HL-60 (cell line): ENCODE measurements around the gene ADTRP.

Experiments used
- CTCF ChIP-seq: IDR thresholded peaks from one replicate; pipeline ENCODE4 v1.5.1; 2011; ENCODE audit warnings: low read length, control low read depth, inconsistent platforms; ENCODE audit not compliant: insufficient read depth
- GABPA ChIP-seq: IDR thresholded peaks from 2 replicates; pipeline ENCODE4 v1.6.1; 2012; ENCODE audit warnings: low read depth
- SPI1 ChIP-seq: IDR thresholded peaks from 2 replicates; pipeline ENCODE4 v1.6.1; 2012; ENCODE audit warnings: low read depth, mild to moderate bottlenecking, borderline replicate concordance

- TF ChIP-seq GABPA: no peak
- no peak for TF ChIP-seq SPI1
- TF ChIP-seq CTCF: no peak
Observed at GRCh38 chr6:11812439-11812838, 33.8 kb upstream of the ADTRP start.
